ENCODE measurements around the gene ZNF730. TPM values are rescaled to one million over a fixed set of nuclear protein-coding genes. Genes with fewer than 3 reads are reported as not detected.
A peak's percentile ranks its signal among the peaks of the same experiment; 100 is the strongest.
"Not testable (repeated sequence)": the region's sequence is repeated elsewhere in the genome, so short reads cannot be mapped to it uniquely, and the experiment has no call there.

Gene ZNF730
- total RNA-seq (1 to 10 TPM in 4 of 7 donors, under 1 TPM in 3; 0.57 to 4.5 (median 1.5) TPM), polyA plus RNA-seq (under 1 TPM; 0.54 to 0.85 TPM)
- long read RNA-seq, donor 1, partial matches to known transcripts: 0 of 1 reads
- long read RNA-seq, donor 1, other reads (novel, unspliced or antisense): 1 of 1 reads
- long read RNA-seq, donor 2, partial matches to known transcripts: 15 of 16 reads
- long read RNA-seq, donor 2, other reads (novel, unspliced or antisense): 0 of 16 reads
- long read RNA-seq, donor 3, partial matches to known transcripts: 0 of 2 reads
- long read RNA-seq, donor 3, other reads (novel, unspliced or antisense): 2 of 2 reads

DNA sequence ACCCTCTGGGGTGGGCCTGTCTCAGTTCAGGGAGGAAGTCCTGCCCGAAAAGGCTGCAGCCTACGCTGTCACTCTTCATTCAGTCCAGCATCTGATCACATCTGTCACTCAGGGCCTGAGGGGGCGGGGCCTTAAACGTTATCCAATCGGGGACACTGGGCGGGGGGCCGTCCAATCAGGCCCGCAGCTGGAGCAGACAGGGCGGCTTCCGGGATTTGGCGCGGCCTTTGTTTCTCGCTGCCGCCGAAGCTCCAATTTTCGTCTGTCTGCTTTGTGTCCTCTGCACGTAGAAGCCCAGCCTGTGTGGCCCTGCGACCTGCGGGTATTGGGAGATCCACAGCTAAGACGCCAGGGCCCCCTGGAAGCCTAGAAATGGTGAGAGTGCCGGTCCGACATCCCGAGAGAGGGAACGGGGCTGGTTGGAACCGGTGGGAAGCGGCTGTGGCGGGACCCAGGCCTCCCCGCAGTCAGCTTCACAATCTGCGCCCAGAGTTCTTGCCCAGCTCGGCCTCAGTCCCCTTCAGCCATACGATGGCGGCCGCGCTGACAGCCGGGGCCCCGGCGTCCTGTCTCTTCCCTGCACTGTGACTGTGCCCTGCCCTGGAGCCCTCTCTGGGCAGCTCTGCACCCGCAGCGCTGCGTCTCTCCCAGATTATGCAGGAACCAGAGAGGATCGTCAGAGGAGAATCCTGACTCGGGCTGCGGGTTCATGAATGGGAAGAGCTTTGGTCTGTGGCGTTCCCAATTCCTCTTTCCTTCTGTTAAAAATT is at the start of gene ZNF730:
ZNF730 (plus strand) TSS at position 224 of the 770 bp plus-strand sequence; CDS start at position 373, 149 bp downstream.
- intact Hi-C loops (cut with DNase I): no loop called here
- TF ChIP-seq, protein P1, sequence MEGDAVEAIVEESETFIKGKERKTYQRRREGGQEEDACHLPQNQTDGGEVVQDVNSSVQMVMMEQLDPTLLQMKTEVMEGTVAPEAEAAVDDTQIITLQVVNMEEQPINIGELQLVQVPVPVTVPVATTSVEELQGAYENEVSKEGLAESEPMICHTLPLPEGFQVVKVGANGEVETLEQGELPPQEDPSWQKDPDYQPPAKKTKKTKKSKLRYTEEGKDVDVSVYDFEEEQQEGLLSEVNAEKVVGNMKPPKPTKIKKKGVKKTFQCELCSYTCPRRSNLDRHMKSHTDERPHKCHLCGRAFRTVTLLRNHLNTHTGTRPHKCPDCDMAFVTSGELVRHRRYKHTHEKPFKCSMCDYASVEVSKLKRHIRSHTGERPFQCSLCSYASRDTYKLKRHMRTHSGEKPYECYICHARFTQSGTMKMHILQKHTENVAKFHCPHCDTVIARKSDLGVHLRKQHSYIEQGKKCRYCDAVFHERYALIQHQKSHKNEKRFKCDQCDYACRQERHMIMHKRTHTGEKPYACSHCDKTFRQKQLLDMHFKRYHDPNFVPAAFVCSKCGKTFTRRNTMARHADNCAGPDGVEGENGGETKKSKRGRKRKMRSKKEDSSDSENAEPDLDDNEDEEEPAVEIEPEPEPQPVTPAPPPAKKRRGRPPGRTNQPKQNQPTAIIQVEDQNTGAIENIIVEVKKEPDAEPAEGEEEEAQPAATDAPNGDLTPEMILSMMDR (IDR thresholded peaks at IDR 0.05): no peak
- TF ChIP-seq POLR2A (IDR thresholded peaks at IDR 0.05): no peak
- TF ChIP-seq EP300 (IDR thresholded peaks at IDR 0.05): no peak
- no peaks in the 10 kb centered on the region for H3K36me3 ChIP-seq

DNA sequence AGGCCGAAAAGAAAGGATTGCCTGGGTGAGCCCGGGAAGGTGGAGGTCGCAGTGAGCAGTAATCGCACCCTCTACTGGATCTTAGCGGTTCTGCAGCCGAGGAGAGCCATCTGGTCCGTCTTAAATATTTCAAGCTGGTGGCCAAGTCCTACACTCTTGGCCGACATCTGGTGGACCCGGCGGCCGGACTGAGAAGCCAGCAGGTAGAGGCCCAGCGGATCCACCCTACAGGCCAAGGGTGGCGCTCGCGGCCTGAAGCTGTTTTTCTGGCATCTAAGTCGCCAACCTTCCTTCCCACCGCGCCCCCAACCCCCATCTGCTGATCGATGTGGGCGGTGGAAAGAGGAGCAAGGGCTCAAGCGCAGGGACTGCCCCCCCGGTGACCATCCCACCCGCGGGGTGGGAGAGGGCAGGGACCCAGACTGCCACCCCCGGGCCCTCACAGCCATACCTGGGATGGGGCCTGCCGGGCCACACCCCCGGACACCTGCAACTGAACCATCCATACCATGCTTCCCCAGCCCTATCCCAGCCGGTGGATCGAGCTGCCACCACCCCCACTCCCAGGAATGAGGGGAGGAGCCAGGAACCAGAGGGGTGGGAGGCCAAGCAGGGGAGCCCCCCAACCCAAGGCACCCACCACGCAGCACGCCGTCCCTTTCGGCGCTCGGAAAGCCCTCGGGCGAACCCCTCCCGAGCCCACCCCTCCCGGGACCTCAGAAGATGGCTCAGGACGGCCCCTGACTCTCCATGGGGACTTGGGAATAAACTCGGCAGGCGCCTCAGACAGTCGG is 46.3 kb upstream of the ZNF730 start:
- Histone ChIP-seq H3K4me1 (ENCODE audit: insufficient read depth) (peaks cover 3% of the 10 kb centered on the region), H3K9me3 (no peaks in the 10 kb centered on the region), H3K27me3 (no peaks in the 10 kb centered on the region), H3K36me3 (no peaks in the 10 kb centered on the region), H3K4me3 (peak overlapping the region; percentile 27), H3K27ac (peak overlapping the region; percentile 23 to 25)
- TF ChIP-seq POLR2A (IDR thresholded peaks at IDR 0.05): no peak
- TF ChIP-seq, protein P1 (IDR thresholded peaks at IDR 0.05): peak in 1 of 3 donors; percentile 21
- peak; percentile 33 to 61 (median 52) for DNase-seq
- intact Hi-C loops (cut with DNase I): no loop called here
- 3 to 4% (median 4%) methylated on average over 37 to 43 of the region's 43 CpGs for WGBS, 3 donors

More for the DNA sequence above, at the start of gene ZNF730:
- peak; percentile 12 to 71 (median 63) for DNase-seq
- H3K9me3 ChIP-seq: no peaks in the 10 kb centered on the region
- no peak within 1 kb of the TSS for H3K27ac ChIP-seq
- peaks cover 1% of the 10 kb centered on the region for H3K4me1 ChIP-seq (ENCODE audit: insufficient read depth)
- H3K4me3 ChIP-seq: peak within 1 kb of the TSS; percentile 41
- no peaks in the 10 kb centered on the region for H3K27me3 ChIP-seq
- WGBS, 3 donors: 0 to 1% (median 1%) methylated on average over 39 to 44 of the region's 44 CpGs

DNA sequence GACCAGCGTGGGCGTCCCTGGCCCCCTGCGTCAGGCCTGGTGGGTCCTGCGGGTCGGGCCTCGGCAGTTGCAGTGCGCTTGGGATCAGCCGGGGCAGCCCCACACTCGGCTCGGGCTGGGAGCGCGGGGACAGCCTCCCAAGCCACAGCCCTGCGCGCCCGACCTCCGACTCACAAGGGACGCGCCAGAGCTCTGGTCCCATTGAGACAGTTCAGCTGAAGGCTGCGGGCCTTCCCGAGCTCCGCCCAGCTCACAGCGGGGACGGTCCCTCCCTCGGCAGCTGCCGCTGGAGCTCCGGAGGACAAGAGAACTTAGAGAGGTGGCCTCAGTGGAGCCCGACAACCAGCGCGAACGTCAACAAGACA is 45.7 kb upstream of the ZNF730 start:
- peak; percentile 12 to 42 (median 36) for DNase-seq
- TF ChIP-seq POLR2A (IDR thresholded peaks at IDR 0.05): no peak
- TF ChIP-seq, protein P1 (IDR thresholded peaks at IDR 0.05): no peak
- no peak for TF ChIP-seq EP300 (IDR thresholded peaks at IDR 0.05)
- H3K27ac ChIP-seq: peak overlapping the region; percentile 23 to 25
- no peaks in the 10 kb centered on the region for H3K27me3 ChIP-seq
- H3K9me3 ChIP-seq: no peaks in the 10 kb centered on the region
- WGBS, 3 donors: 0 to 2% (median 0%) methylated on average over 17 to 30 of the region's 30 CpGs
- no peaks in the 10 kb centered on the region for H3K36me3 ChIP-seq
- H3K4me3 ChIP-seq: peak overlapping the region; percentile 27
- peaks cover 3% of the 10 kb centered on the region for H3K4me1 ChIP-seq (ENCODE audit: insufficient read depth)
- intact Hi-C loops (cut with DNase I): no loop called here

- 0 to 1% (median 1%) methylated on average over 43 to 48 of the region's 48 CpGs for WGBS, 3 donors
- TF ChIP-seq, protein P1 (IDR thresholded peaks at IDR 0.05): no peak
- TF ChIP-seq POLR2A (IDR thresholded peaks at IDR 0.05) (no peak), EP300 (IDR thresholded peaks at IDR 0.05) (no peak)
- no peaks in the 10 kb centered on the region for H3K36me3 ChIP-seq
- DNase-seq: peak; percentile 56 to 81 (median 72)
- intact Hi-C loops (cut with DNase I): no loop called here
- H3K4me1 ChIP-seq (ENCODE audit: insufficient read depth): peaks cover 3% of the 10 kb centered on the region
- no peak overlapping the region for H3K27ac ChIP-seq
- no peaks in the 10 kb centered on the region for H3K27me3 ChIP-seq
- no peaks in the 10 kb centered on the region for H3K9me3 ChIP-seq
- H3K4me3 ChIP-seq: peak overlapping the region; percentile 52
Observed at GRCh38 chr19:23075031-23075733, 41.6 kb upstream of the ZNF730 start.

GRCh38 chr19:23077776-23078175 is 39.0 kb upstream of the ZNF730 start:
- DNase-seq; H3K27me3 ChIP-seq; H3K27ac ChIP-seq; H3K4me3 ChIP-seq; H3K9me3 ChIP-seq; intact Hi-C loops (cut with DNase I); H3K36me3 ChIP-seq; H3K4me1 ChIP-seq (ENCODE audit: insufficient read depth): not testable (repeated sequence)
- whole genome bisulfite sequencing, 3 donors: 47 to 92% (median 79%) methylated on average over 2 of the region's 2 CpGs
